Activated naive CD8-positive, alpha-beta T cell treated with anti-CD3 and anti-CD28 coated beads, Interleukin-2, amount 50 U/mL, for 24 hours (primary cell): ENCODE data around the gene ZBTB9.

Source experiments
- ATAC-seq: fragments of 150-1000 bp; cut with Tn5 transposase; one replicate; pipeline ENCODE4 v1.10.0; 2021
- DNase-seq: peaks from one replicate; pipeline ENCODE4 v3.0.0; 2021
- H3K27ac Mint-ChIP-seq: one replicate; pipeline ENCODE4 v1.8.0; 2021; ENCODE audit warnings: mild to moderate bottlenecking, mixed read lengths
- H3K27me3 Mint-ChIP-seq: one replicate; pipeline ENCODE4 v1.8.0; 2021; ENCODE audit warnings: mixed read lengths
- H3K36me3 Mint-ChIP-seq: one replicate; pipeline ENCODE4 v1.8.0; 2021; ENCODE audit warnings: low read depth, mixed read lengths
- H3K4me1 Mint-ChIP-seq: one replicate; pipeline ENCODE4 v1.8.0; 2021; ENCODE audit warnings: mixed read lengths
- H3K4me3 Mint-ChIP-seq: one replicate; pipeline ENCODE4 v1.8.0; 2021; ENCODE audit warnings: mild to moderate bottlenecking, moderate library complexity, mixed read lengths
- H3K9me3 Mint-ChIP-seq: one replicate; pipeline ENCODE4 v1.8.0; 2021; ENCODE audit warnings: mixed read lengths

ZBTB9 gene

GRCh38 chr6:33454009-33454946 is at the start of gene ZBTB9:
Gene ZBTB9, plus strand, starts transcription at chr6:33454576. Its CDS starts 525 bp downstream, at chr6:33455101.
- ATAC-seq, result peak; percentile 99

GRCh38 chr6:33404884-33405283 is 49.5 kb upstream of the ZBTB9 start:
- Mint-ChIP-seq H3K27ac (no peak overlapping the region), H3K4me1 (peaks cover 6% of the 10 kb centered on the region), H3K36me3 (peaks cover 49% of the 10 kb centered on the region), H3K4me3 (no peak overlapping the region), H3K27me3 (no peaks in the 10 kb centered on the region), H3K9me3 (no peaks in the 10 kb centered on the region)
- DNase-seq (no peak), ATAC-seq (no peak)

More at GRCh38 chr6:33454009-33454946, at the start of gene ZBTB9:
- Mint-ChIP-seq H3K9me3 (no peaks in the 10 kb centered on the region), H3K27me3 (no peaks in the 10 kb centered on the region), H3K4me3 (peak within 1 kb of the TSS; percentile 89), H3K4me1 (peaks cover 28% of the 10 kb centered on the region), H3K27ac (peak within 1 kb of the TSS; percentile 87), H3K36me3 (peaks cover 15% of the 10 kb centered on the region)
- peak; percentile 93 for DNase-seq

GRCh38 chr6:33405386-33405940 is 48.9 kb upstream of the ZBTB9 start:
- no peaks in the 10 kb centered on the region for H3K27me3 Mint-ChIP-seq
- H3K9me3 Mint-ChIP-seq, result no peaks in the 10 kb centered on the region
- H3K4me1 Mint-ChIP-seq, result peaks cover 8% of the 10 kb centered on the region
- no peak overlapping the region for H3K27ac Mint-ChIP-seq
- ATAC-seq, result no peak
- no peak overlapping the region for H3K4me3 Mint-ChIP-seq
- no peak for DNase-seq
- peaks cover 44% of the 10 kb centered on the region for H3K36me3 Mint-ChIP-seq

GRCh38 chr6:33406126-33406525 is 48.2 kb upstream of the ZBTB9 start:
- DNase-seq (no peak), ATAC-seq (no peak)
- Mint-ChIP-seq H3K27ac (no peak overlapping the region), H3K27me3 (no peaks in the 10 kb centered on the region), H3K9me3 (no peaks in the 10 kb centered on the region), H3K36me3 (peaks cover 44% of the 10 kb centered on the region), H3K4me3 (no peak overlapping the region), H3K4me1 (peaks cover 8% of the 10 kb centered on the region)

- ATAC-seq (no peak), DNase-seq (no peak)
- Mint-ChIP-seq H3K27ac (no peak overlapping the region), H3K9me3 (no peaks in the 10 kb centered on the region), H3K4me1 (peaks cover 16% of the 10 kb centered on the region), H3K27me3 (no peaks in the 10 kb centered on the region), H3K4me3 (no peak overlapping the region), H3K36me3 (peaks cover 44% of the 10 kb centered on the region)
Observed at GRCh38 chr6:33407132-33407718, 47.2 kb upstream of the ZBTB9 start.

GRCh38 chr6:33410050-33410710 is 44.2 kb upstream of the ZBTB9 start:
- peak overlapping the region; percentile 89 for H3K4me3 Mint-ChIP-seq
- peak; percentile 93 for ATAC-seq
- H3K27ac Mint-ChIP-seq, result peak overlapping the region; percentile 96
- H3K27me3 Mint-ChIP-seq, result no peaks in the 10 kb centered on the region
- H3K9me3 Mint-ChIP-seq, result no peaks in the 10 kb centered on the region
- peaks cover 38% of the 10 kb centered on the region for H3K4me1 Mint-ChIP-seq
- DNase-seq, result peak; percentile 96
- peaks cover 29% of the 10 kb centered on the region for H3K36me3 Mint-ChIP-seq

- no peak for DNase-seq
- peak; percentile 48 for ATAC-seq
- H3K36me3 Mint-ChIP-seq, result peaks cover 25% of the 10 kb centered on the region
Observed at GRCh38 chr6:33410711-33411631, 43.4 kb upstream of the ZBTB9 start, which contains the start of gene PHF1. Gene PHF1, plus strand, starts transcription at chr6:33411014. Its CDS starts 1,250 bp downstream, at chr6:33412264.

GRCh38 chr6:33411632-33412005 is 42.8 kb upstream of the ZBTB9 start:
- peaks cover 53% of the 10 kb centered on the region for H3K4me1 Mint-ChIP-seq
- H3K27me3 Mint-ChIP-seq, result no peaks in the 10 kb centered on the region
- H3K9me3 Mint-ChIP-seq, result no peaks in the 10 kb centered on the region
- no peak for DNase-seq
- peak overlapping the region; percentile 59 for H3K27ac Mint-ChIP-seq
- peak overlapping the region; percentile 81 for H3K4me3 Mint-ChIP-seq
- peaks cover 21% of the 10 kb centered on the region for H3K36me3 Mint-ChIP-seq
- ATAC-seq, result no peak

More at GRCh38 chr6:33410711-33411631, 43.4 kb upstream of the ZBTB9 start, which contains the start of gene PHF1:
- Mint-ChIP-seq H3K27me3 (no peaks in the 10 kb centered on the region), H3K9me3 (no peaks in the 10 kb centered on the region), H3K4me3 (peak within 1 kb of the TSS; percentile 89), H3K4me1 (peaks cover 46% of the 10 kb centered on the region), H3K27ac (peak within 1 kb of the TSS; percentile 96)

- Mint-ChIP-seq H3K27me3 (no peaks in the 10 kb centered on the region), H3K4me1 (peaks cover 60% of the 10 kb centered on the region), H3K27ac (peak overlapping the region; percentile 50), H3K9me3 (no peaks in the 10 kb centered on the region), H3K36me3 (peaks cover 15% of the 10 kb centered on the region), H3K4me3 (peak overlapping the region; percentile 81)
- DNase-seq (no peak), ATAC-seq (no peak)
Observed at GRCh38 chr6:33412140-33413009, 42.0 kb upstream of the ZBTB9 start.

- Mint-ChIP-seq H3K27ac (peak overlapping the region; percentile 15), H3K4me3 (peak overlapping the region; percentile 15), H3K4me1 (peaks cover 68% of the 10 kb centered on the region), H3K9me3 (no peaks in the 10 kb centered on the region), H3K27me3 (no peaks in the 10 kb centered on the region), H3K36me3 (peaks cover 14% of the 10 kb centered on the region)
- no peak for ATAC-seq
- DNase-seq, result no peak
Observed at GRCh38 chr6:33413241-33414120, 40.9 kb upstream of the ZBTB9 start.

GRCh38 chr6:33414592-33415271 is 39.6 kb upstream of the ZBTB9 start:
- Mint-ChIP-seq H3K4me3 (no peak overlapping the region), H3K9me3 (no peaks in the 10 kb centered on the region), H3K27ac (no peak overlapping the region), H3K27me3 (no peaks in the 10 kb centered on the region), H3K4me1 (peaks cover 77% of the 10 kb centered on the region), H3K36me3 (peaks cover 12% of the 10 kb centered on the region)
- ATAC-seq (no peak), DNase-seq (no peak)

GRCh38 chr6:33415831-33416230 is 38.5 kb upstream of the ZBTB9 start:
- Mint-ChIP-seq H3K27ac (peak overlapping the region; percentile 98), H3K27me3 (no peaks in the 10 kb centered on the region), H3K36me3 (peaks cover 10% of the 10 kb centered on the region), H3K4me3 (peak overlapping the region; percentile 91), H3K4me1 (peaks cover 75% of the 10 kb centered on the region), H3K9me3 (no peaks in the 10 kb centered on the region)
- no peak for ATAC-seq
- DNase-seq, result no peak
